ENCODE measurements around the gene ROBO3. TPM values are rescaled to one million over a fixed set of nuclear protein-coding genes. Genes with fewer than 3 reads are reported as not detected.
A peak's percentile ranks its signal among the peaks of the same experiment; 100 is the strongest.

Gene ROBO3
- total RNA-seq, 1 experiment from 2014 or later, result 1.3 TPM

DNA sequence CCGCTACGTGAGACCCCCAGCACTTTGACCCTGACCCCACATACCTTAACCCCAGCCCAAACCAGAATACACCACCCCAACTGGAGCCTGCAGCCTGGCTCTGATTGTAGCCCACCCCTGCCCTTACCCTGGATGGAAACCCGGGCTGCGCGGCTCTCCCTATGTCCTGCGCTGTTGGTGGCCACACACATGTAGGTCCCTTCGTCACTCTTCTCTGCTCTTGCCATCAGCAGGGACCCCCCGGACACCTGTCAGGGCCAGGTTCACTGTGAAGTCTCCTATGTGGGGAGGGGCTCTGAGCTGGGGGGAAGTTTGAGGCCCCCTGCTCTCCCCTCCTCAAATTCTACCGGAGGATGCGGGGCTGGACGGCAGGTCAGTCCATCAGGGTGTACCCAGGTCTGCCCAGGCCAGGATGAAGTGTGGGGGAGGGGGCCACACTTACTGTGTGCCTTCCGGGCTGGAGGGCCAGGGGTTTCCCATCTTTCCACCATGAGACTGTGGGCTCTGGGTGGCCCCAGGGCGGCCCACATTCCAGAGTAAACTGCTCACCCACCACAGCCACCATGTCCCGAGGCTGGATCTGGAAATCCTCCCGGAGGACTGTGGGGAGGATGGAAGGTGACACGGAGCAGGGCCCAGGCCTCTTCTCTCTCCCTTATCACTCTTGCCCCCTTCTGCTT, 31.0 kb downstream of the ROBO3 start:
- Histone ChIP-seq H3K9me2 (ENCODE audit: insufficient read depth) (no peaks in the 10 kb centered on the region), H3K9me3 (ENCODE audit: insufficient read depth, low read depth) (no peaks in the 10 kb centered on the region), H3K36me3 (ENCODE audit: low read depth) (no peaks in the 10 kb centered on the region), H4K20me1 (ENCODE audit: insufficient read depth) (no peaks in the 10 kb centered on the region), H2AFZ (no peak overlapping the region), H3K27ac (no peak overlapping the region), H3K4me3 (no peak overlapping the region), H3K27me3 (ENCODE audit: insufficient read depth, low read depth) (no peaks in the 10 kb centered on the region), H3F3A (ENCODE audit: insufficient read depth, low read depth) (peaks cover 16% of the 10 kb centered on the region; the same call in 1 of the 2 replicates), H3K4me2 (no peak overlapping the region), H3K4me1 (replicated peaks; ENCODE audit: insufficient read depth) (peaks cover 34% of the 10 kb centered on the region), H3K79me2 (ENCODE audit: low read depth) (no peaks in the 10 kb centered on the region)
- TF ChIP-seq CTCF (conservative IDR thresholded peaks at IDR 0.05) (no peak), EZH2 (IDR thresholded peaks at IDR 0.05; ENCODE audit: low read depth) (no peak)
- BruUV-seq (replicated peaks), result no TSS peak
- intact Hi-C loops (cut with micrococcal nuclease; ENCODE audit: unreplicated experiment), result no loop called here
- CTCF ChIA-PET, result no interaction called here
- POLR2A ChIA-PET (ENCODE audit: unreplicated experiment), result no interaction called here
- no peak for DNase-seq

DNA sequence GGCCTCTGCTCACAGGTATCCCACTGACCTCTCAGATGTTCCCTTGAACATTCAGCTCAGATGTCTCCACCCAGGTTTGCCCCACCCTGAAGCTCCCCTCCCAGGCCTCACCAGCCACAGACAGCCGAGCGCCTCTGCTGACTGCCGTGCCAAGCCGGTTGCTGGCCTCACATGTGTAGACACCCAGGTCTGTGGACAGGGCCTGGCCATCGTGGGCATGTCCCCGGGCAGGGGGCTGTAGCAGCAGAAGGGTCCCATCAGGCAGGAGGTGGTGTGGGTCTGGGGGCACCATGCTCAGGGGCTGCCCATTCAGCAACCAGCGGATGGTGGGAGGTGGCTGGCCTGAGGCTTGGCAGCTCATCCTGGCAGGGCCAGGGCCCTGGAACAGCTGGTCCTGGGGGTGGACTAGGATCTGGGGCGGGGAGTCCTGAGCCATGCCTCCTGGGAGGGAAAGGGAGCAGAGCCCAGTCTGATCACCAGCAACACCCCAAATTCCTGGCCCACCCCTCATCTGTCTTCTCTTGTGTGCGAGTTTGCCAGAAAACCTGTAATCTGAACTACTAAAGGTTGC, 31.7 kb downstream of the ROBO3 start:
- H4K20me1 ChIP-seq (ENCODE audit: insufficient read depth), result no peaks in the 10 kb centered on the region
- H3K27me3 ChIP-seq (ENCODE audit: insufficient read depth, low read depth), result no peaks in the 10 kb centered on the region
- peaks cover 34% of the 10 kb centered on the region for H3K4me1 ChIP-seq (replicated peaks; ENCODE audit: insufficient read depth)
- H3K9me2 ChIP-seq (ENCODE audit: insufficient read depth), result no peaks in the 10 kb centered on the region
- no peak overlapping the region for H3K4me2 ChIP-seq
- H3F3A ChIP-seq (ENCODE audit: insufficient read depth, low read depth), result peaks cover 16% of the 10 kb centered on the region; the same call in 1 of the 2 replicates
- intact Hi-C loops (cut with micrococcal nuclease; ENCODE audit: unreplicated experiment), result no loop called here
- DNase-seq, result no peak
- no peak overlapping the region for H2AFZ ChIP-seq
- no peak overlapping the region for H3K27ac ChIP-seq
- no peak overlapping the region for H3K4me3 ChIP-seq
- H3K36me3 ChIP-seq (ENCODE audit: low read depth), result no peaks in the 10 kb centered on the region
- TF ChIP-seq CTCF (conservative IDR thresholded peaks at IDR 0.05), result no peak
- no peak for TF ChIP-seq EZH2 (IDR thresholded peaks at IDR 0.05; ENCODE audit: low read depth)
- BruUV-seq (replicated peaks), result no TSS peak
- H3K79me2 ChIP-seq (ENCODE audit: low read depth), result no peaks in the 10 kb centered on the region
- ChIA-PET CTCF (no interaction called here), POLR2A (ENCODE audit: unreplicated experiment) (no interaction called here)
- no peaks in the 10 kb centered on the region for H3K9me3 ChIP-seq (ENCODE audit: insufficient read depth, low read depth)

DNA sequence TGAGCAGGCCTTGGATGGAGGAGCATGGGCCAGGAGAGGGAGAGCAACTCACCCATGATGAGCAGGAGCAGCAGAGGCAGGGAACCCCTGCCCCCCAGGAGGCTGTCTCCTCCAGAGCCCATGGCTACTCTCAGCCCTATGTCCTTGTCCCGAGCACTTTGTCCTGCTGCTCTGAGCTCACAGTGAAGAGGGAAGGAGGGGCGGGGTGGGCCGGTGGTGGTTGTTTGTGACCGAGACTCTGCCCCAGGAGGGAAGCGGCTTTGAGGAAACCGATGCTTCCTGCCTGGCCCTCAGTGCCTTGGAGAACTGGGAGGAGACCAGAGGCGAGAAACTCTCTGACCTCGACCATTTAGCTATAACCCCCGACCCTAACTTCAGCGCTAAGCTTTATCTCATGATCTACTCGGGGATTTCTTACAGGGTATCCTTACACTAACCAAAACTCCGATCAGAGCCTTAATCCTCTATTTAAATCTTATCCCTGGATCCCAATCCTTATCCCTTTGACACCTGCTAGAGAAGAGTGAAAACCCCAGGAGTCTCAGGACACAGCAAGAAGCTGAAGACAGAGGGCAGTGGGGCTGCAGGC, 32.5 kb downstream of the ROBO3 start, which contains the start of gene ROBO4:
TSS of gene ROBO4 (minus strand) at position 192 of the 589 bp plus-strand sequence. CDS start at position 122, 70 bp downstream.
- peaks cover 34% of the 10 kb centered on the region for H3K4me1 ChIP-seq (replicated peaks; ENCODE audit: insufficient read depth)
- no peaks in the 10 kb centered on the region for H3K79me2 ChIP-seq (ENCODE audit: low read depth)
- CTCF ChIA-PET, result interaction anchor here (1.4 kb wide), 1 partner anchor 21 kb away, joined by 8 read pairs; no protein-coding TSS in a partner anchor
- no peak for TF ChIP-seq CTCF (conservative IDR thresholded peaks at IDR 0.05)
- H4K20me1 ChIP-seq (ENCODE audit: insufficient read depth), result no peaks in the 10 kb centered on the region
- H2AFZ ChIP-seq, result 0 out of 2 replicates have a peak within 1 kb of the TSS, but pooled peaks have one; percentile 20
- BruUV-seq (replicated peaks), result no TSS peak
- H3K4me3 ChIP-seq, result no peak within 1 kb of the TSS
- no peaks in the 10 kb centered on the region for H3K36me3 ChIP-seq (ENCODE audit: low read depth)
- H3K9me2 ChIP-seq (ENCODE audit: insufficient read depth), result no peaks in the 10 kb centered on the region
- H3K27ac ChIP-seq, result peak within 1 kb of the TSS; percentile 72
- H3K27me3 ChIP-seq (ENCODE audit: insufficient read depth, low read depth), result no peaks in the 10 kb centered on the region
- peaks cover 16% of the 10 kb centered on the region; the same call in 1 of the 2 replicates for H3F3A ChIP-seq (ENCODE audit: insufficient read depth, low read depth)
- peak within 1 kb of the TSS; percentile 27 for H3K4me2 ChIP-seq
- intact Hi-C loops (cut with micrococcal nuclease; ENCODE audit: unreplicated experiment), result no loop called here
- no peaks in the 10 kb centered on the region for H3K9me3 ChIP-seq (ENCODE audit: insufficient read depth, low read depth)
- no peak for DNase-seq
- POLR2A ChIA-PET (ENCODE audit: unreplicated experiment), result no interaction called here

Data from PC-9 (cell line).